ENCODE data around the gene KIF18B.

Gene KIF18B

DNA sequence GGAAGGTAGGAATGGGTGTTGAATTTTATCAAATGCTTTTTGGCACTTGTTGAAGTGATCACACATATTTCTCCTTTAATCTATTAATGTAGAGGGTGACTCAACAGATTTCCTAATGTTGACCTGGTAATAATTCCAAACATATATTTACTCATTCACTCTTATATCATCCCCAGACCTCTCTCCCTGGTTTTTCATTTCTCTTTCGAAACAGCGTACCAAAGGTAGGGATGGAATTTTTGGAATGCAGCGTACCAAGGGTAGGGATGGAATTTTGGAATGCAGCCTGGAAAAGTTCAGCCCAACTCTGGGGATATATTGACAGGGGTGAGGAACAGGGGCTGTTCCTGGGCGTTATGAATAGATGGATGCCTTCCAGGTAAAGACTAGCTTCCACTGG, 7.3 kb downstream of the KIF18B start:
- DNase-seq (ENCODE audit: low read depth in 2 of 2), result no peak

DNA sequence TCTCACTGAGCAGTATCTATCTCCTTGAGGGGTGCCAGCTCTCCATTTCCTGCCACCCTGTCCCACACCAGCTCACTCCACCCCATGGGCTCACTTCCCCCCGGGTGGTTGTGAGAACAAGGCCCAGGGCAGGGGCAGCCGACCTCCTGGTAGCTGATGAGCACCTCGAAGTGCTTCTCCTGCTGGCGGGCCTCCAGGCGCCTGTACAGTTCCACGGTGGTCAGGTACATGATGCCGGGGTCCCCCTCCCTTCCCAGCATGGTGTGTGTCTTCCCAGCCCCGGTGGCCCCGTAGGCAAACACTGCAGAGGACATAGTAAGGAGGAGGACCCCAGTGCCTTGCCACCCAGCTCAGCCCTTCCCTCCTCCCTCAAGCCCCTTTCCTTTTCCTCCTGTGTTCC, 12.5 kb downstream of the KIF18B start:
- no peak for DNase-seq (ENCODE audit: low read depth in 2 of 2)

DNA sequence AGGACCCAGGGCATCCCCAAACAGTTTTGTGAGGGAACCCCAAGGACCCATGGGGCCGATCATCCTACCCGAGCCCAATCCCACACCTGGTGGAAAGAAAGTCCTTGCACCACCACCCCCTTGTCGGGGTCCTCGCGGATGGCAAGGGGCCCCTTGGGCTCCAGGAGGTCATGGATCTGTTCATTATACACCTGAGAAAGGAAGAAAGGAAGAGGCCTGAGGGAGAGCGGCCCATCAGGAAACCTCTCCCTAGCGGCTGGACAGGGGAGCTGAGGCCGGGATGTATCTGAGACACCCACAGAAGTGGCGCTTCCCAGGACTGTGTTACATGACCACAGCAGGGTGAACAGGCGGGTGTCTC, 12.8 kb downstream of the KIF18B start:
- DNase-seq (ENCODE audit: low read depth in 2 of 2), result no peak

DNA sequence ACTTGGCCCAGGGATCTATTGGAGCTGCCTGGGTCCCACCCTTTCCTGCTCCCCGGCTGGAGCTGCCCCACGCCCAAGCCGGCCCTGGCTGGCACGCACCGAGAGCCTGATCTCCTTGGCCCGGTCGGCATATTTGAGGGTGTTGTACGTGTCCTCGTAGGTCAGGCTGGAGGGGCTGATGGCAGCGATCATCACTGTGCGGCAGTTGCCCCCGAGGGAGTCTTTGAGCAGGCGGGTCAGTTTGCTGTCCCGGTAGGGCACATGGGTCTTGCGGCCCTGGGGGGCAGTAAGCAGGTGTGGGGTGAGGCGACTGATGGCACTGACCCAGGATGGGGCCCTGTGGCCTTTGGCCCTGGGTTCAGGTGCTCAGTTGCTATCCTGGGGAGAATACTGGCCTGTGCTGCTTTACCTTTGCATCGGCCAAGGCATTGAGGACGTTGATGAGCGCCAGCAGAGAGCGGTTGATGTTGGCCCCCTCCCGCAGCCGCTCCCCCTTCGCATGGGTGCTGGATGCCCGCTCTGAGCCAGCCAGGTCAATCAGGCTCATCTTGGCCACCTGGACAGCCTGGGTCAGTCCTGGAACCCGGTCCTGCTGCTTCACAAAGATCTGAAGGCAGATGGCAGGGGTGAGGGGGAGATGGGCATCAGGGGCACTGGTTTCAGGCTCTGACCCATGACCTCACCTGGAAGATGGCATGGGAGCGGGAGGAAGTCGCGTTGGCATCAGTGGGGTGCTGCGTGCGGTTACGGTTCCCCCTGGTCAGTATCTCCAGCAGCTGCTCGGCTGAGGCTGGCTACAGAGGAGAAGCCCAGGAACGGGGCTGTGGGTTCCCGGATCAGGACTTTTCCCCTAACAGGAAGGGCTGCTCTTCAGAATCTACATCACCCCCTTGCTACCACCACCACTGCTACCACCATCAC, 13.5 kb downstream of the KIF18B start:
- no peak for DNase-seq (ENCODE audit: low read depth in 2 of 2)

DNA sequence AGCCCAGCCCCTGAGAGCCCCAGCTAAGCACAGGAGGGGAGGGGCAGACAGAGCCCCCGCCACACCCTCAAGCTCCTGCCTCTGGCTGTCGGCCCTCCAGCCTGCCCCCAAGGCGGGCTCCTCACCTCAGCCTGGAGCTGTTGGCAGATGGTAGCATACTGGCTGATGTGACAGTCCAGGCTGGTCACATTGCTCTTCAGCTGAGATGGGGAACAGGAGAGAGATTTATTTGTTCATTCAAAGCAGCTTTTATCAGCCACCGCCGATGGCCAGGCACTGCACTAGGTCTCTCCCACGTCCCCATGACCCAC, 14.8 kb downstream of the KIF18B start:
- no peak for DNase-seq (ENCODE audit: low read depth in 2 of 2)

DNA sequence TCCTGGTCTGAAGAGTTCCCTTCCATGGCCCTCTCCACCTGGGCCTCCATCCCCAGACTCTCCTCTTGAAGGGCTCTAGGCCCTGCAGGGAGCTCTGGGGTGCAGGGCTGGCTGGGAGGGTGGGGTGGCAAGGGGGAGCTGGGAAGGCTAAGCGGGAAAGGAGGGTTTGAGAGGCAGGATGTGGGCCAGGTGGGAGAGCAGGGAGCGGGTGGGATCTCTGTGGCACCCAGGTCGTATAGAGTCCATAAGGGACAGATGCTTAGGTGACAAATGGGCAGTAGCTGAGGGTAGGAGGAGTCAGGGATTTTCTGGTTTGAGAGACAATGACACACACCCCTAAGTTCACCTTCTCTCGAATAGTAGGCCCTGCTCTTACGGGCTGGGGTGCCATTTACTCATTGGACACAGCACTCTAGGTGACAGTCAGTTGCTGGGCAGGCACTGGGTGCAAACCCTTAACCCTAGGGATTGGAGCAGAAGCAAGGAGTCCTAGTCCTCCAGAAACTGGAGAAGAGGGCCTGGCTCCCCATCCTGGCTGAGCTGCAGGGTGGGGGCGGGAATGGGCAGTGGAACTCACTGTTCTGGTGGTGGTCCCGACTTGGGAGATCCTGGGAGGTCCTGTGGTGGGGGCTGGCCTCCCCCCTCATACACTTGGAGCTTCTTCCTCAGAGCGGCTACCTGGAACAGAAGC, 15.3 kb downstream of the KIF18B start:
- DNase-seq (ENCODE audit: low read depth in 2 of 2), result no peak

DNA sequence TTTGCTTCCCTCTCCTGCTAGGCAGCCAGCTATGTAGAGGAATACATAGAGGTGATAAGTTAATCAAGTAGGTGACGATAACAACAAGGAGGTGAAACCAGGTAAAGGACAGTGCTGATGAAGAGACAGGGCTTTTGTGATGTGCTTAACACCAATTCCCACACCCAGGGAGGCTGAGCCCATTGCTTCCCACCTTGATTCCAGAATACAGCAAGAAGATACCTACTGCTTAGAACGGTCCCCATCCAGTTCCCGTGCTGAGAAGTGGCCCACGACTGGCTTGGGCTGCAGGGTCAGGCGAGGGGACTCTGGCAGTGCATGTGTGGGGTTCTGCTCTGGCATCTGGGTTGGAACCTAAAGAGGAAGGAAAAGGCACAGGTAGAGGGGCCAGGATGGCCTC, 16.2 kb downstream of the KIF18B start:
- DNase-seq (ENCODE audit: low read depth in 2 of 2), result no peak

DNA sequence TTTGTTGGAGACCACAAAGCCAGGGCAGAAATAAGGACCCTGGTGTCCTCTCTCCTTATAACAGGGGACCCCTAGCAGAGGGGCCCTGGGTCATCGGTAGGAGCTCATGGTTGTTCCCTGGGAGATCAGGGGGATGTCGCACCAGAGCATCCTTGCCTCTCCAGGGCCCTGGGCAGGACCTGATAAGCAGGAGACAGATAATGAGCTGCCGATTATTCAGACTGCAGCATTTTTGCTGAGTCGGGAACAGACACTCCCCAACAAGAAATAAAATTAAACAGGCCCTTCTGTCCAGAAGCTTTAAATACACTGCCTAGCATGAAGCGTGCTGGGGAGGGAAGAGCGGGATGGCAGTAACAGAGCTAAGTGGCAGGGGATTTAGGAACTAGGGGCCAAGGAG, 16.9 kb downstream of the KIF18B start:
- no peak for DNase-seq (ENCODE audit: low read depth in 2 of 2)

DNA sequence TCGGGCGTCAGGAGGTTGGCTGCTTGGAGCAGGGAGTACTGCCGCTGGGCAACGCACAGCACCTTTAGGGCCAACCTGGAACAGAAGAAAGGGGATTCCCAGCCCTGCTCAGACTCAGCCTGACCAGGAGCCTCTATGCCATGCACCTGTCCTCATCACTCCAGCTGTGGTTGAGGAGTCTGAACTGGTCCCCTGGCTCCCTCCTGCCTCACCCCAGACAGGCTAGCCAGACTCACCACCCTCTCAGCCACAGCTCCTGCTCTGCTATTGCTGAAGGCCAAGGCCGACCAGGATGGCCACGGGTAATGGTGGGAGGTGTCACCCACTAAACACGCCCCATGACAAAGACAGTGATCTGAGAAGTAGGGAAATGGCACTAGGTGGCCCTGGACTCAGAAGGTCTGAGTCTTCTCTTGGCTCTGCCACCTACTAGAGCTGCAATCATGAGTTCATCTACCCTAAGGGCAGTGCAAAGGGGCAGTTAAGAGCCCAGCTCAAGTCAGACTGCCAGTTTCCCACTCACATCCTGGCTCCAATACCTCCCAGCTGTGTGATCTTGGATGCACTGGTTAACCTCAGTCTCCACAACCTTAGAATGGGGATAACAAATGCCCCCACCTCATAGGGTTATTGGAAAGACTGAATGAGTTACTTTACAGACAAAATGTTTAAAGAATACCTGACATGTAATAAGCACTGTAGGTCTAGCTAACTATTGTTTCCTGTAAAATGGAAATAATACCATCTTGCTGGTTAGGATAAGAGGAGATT, 18.4 kb downstream of the KIF18B start:
- DNase-seq (ENCODE audit: low read depth in 2 of 2), result no peak

DNA sequence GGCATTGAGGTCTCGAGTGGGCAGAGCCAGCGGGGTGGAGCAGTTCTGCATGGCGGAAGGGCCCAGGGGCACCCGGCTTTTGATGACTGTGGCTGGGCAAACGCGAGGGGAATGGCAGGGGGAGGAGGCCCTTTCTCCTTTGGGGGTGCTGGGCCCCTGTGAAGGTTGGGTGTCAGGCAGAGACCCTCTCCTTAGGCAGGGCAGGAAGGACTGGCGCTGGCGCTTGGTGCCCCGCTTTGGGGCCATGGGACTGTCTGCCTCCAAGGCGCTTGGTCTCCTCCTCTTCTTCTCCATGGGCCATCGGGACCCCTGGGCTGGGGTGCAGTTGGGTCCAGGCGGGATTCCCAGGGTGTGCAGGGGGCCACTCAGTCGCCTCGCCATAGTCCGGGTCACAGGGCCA, 19.4 kb downstream of the KIF18B start:
- no peak for DNase-seq (ENCODE audit: low read depth in 2 of 2)

DNA sequence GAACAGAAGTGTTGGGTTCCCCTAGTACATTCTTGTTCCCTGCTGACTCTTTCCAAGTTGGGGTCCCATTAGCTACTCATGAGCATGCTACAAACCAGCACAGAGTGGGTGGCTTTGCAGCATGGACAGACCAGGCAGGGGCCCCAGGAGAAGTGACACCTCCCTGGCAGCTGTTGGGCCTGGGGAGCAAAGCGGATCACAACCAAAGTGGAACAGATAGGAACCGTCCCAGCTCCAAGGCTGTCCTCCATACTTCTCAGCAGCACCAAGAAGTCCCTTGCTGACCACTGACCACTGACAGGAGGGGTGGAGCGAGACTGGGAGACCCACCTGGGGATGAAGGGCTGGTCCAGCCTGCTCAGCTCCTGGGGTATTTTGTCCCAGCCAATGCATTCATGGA, 19.9 kb downstream of the KIF18B start:
- DNase-seq (ENCODE audit: low read depth in 2 of 2), result no peak

DNA sequence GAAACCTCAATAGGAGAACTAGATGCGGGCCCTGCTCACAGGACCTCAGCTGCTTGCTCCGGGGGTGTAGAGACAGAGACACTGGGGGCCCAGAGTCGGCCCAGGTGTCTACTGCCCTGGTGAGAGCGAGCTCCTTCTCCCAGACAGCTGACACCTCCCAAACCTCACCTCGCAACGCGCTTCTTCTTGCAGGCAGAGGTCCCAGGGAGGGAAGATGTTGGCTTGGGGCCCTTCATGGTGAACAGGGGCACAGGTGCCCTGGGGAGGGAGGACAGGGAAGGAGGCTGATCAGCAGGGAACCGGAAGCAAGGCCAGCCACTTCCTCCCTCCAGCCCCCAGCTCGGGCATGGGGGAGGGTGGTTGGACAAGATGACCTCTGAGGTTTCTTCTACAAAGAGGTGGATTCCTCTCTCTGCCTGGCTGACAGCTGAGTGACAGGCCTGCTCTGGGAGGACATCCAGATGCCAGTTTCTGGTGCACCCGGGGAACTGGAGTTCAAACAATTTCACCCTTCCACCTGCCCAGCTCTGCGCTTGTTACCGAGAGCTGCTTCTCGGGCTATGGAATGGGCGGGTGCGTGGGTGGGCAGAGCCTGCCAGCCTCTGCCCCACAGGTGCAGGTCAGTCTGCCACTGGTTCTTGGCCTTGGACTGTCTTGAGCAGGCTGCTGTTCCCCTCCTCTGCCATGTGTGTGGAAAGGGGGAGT, 20.6 kb downstream of the KIF18B start:
- DNase-seq (ENCODE audit: low read depth in 2 of 2), result no peak

DNA sequence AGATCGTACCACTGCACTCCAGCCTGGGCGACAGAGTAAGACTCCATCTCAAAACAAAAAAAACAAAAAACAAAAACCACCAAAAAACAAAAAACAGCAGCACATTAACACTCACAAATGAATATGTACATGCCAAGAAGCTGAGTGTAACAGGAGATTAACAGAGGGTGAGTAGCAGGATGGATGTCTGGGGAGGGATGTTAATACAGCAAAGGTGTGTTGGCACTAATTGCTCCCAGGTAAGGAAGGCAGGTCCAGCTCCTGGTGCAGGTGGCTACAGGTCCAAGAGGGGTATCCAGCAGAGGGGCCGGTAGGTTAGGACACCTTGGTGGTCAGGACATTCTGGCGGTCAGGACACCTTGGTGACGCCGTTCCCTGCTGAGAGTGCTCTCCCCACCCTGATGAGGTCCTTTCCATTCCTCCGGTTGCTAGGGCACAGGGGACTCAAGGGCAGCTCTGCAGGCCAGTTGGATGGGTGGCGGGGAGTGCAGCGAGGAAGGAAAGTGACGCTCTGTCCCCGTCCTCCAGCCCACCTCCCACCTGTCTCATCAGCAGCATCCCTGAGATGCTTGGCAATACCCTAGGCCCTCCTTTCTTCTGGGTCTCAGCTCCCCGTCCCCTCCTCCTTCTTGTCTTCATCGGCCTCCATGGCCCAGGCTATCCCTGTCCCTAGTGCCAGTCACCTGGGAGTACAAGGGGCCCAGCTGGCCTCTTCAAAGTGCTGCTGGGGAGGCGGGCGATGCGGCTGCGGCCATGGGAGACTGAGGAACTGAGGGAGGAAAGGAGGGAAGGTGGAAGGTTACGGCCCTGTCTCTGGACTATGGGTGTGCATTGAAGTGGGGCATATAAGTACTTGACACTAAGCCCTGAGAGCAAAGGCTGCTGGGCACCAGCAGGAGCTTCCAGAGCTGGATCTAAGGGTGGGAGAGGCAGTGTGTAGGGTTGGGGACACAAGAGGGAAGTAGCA, 21.6 kb downstream of the KIF18B start:
- DNase-seq (ENCODE audit: low read depth in 2 of 2), result no peak

DNA sequence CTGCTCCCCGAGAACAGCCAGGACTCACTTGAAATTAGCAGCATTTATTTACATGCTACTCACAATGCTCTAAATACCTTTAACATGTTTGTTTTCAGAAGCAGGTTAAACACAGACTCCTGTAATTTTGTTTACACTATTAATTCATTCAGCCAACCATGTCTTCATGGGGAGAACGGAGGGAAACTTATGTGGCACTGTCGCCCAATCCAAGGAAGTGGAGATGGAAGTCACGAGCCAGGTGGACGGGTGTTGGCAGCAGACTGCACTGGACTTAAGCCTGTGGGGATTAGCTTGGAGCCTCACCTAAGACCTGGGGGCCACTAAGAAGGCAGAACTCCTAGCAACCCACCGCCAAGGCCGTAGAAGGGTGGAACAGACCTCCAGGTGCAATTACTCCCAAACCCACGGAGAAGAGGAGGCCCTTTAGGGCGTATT, 23.4 kb downstream of the KIF18B start:
- no peak for DNase-seq (ENCODE audit: low read depth in 2 of 2)

DNA sequence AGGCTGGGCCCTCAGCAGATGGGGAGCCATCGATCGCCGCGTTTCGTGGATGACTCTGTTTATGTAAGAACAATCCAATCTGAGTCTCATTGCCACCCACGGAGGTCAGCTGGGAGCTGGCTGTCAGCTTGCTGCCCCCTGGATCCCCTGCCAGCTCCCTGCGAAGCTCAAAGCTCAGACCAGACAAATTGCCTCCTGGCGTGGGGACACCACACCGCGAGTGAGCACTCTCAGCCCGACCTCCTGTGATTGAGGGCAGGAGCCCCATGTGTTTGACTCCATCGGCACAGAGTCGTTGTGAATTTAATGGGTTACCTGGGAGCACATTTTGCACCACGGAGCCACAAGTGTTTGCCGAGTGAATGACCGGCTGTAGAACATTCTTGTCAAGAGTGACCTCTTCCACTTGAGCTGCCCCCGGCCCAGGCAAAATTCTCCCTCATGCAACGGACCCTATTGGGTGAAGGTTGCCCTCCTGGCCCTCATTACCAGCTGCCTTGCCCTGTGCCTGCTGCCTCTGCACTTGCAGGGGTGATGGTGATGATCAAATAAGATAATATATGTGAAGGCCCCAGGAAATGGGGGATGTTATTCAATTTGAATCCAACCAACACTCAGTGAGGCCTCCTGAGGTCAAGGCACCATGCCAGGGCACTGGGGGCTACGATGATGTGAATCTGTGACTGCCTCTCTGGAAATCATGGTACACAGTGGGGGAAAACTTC, 24.7 kb downstream of the KIF18B start:
- DNase-seq (ENCODE audit: low read depth in 2 of 2), result no peak

DNA sequence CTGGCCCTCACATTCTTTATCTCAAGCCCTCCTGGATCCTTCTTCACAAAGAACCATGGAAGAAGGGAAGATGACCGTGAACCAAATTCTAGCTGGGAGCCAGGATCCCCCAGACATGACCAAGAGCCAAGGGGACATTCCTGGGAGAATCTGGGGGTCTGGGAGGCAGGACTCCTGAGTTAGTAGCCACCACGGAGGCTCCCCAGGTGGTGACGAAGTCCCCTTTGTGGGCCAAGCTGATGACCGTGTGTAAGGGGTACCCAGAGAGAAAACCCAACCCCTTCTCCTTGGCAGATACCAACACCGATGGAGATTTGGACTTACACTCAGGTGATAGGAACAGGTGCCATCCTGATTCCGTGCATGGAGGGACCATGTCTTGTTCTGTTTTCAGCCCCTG, 25.4 kb downstream of the KIF18B start:
- DNase-seq (ENCODE audit: low read depth in 2 of 2), result no peak

DNA sequence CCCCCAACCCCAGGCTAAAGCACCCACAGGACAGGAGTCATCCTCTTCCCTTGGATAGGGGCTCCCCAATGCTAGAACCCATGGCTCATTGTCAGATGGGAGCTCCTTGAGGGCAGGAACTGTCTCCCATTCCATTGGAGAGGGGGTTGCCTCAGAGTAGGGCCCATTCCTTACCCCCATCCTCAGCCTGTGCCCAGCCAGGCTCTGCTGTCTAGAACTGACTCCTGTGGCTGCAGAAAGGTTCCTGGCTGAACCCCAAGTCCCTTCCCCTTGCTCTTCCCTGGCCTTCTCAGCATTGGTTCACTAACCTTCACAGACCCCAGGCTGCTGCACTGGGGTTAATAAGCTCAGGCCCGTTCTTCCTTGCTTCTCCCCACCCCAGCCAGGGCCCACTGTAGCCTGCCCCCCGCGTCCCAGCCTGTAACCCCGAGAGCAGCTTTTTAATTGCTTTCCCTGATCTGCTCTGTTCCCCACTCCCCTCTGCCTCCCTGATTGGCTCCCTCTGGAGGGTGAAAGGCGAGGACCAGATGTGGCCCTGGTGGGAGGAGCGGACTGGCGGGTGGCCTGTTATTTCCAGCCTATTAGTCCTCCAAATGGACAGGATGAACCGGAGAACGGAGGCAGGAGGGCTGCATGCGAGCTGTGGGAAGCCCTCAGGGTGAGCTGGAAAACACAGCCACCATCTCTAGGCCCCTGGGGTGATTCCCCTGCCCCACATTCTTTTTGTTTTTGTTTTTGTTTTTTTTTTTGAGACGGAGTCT, 26.3 kb downstream of the KIF18B start:
- no peak for DNase-seq (ENCODE audit: low read depth in 2 of 2)

DNA sequence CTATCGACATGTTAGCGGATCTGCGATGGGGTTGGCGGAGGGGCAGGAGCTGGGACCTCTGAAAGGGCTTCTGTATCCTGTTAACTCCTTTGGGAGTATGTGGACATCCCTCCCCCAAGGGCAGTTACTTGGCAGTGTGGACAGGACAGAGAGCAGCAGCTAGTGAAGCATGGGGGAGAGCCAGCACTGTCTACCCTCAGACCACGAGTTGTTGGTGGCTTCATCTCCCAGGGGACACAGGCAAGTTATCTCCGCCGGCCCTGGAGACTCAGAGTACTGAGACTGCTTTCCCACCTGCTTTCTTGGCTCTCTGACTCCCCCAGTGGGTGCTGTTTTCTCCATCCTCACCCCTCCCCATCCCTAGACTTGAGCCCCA, 27.0 kb downstream of the KIF18B start:
- DNase-seq (ENCODE audit: low read depth in 2 of 2), result no peak

DNA sequence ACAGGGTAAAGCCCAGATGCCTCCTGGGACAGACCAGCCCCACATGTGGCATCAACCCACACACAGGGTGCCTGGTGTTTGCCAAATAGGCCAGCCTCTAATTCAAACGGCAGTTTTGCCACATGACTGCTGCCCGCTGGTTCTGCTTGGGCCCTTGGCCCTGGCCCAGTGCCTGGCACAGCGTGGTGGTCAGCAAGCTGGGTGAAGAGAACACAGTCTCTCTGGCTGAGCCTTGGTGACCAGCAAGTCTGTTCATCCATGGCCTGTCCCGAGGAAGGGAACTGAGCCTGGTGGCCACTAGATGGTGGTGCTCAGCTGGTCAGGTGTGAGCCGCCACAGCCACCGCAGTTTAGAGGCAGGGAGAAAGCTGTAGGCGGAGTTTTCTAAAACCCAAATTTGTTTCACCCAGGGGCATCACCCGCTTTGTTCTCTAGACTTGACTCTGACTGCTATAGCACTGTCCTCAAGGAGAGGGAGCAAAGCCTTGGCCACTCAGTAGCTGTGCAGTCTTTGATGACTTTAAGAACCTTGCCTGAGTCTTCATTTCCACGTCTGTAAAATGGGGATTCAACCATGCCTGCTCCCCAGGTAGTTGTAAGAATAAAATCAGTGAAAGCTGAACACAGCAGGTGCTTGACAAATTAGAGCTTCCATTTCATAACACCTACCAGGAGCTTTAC, 27.5 kb downstream of the KIF18B start:
- peak; percentile 39 to 40 for DNase-seq (ENCODE audit: low read depth in 2 of 2)
